Neural progenitor cell (in vitro differentiated cells): ENCODE results near the gene HAAO. TPM values are rescaled to one million over a fixed set of nuclear protein-coding genes. Genes with fewer than 3 reads are reported as not detected.

Source experiments
- DNase-seq: peaks from one replicate; pipeline ENCODE4 v3.0.0-alpha.2; 2016; ENCODE audit warnings: low spot score
- H2AFZ ChIP-seq: fragments of 200-600 bp; sonication (generic); replicated peaks from 2 replicates; pipeline ENCODE4 v1.6.1; 2016; ENCODE audit warnings: antibody characterized with exemption
- H3F3A ChIP-seq: fragments of 200-600 bp; sonication (generic); 2 replicates; pipeline ENCODE4 v1.6.1; 2016; ENCODE audit warnings: antibody characterized with exemption, low read depth
- H3K27ac ChIP-seq: fragments of 200-600 bp; sonication (generic); 2 replicates; pipeline ENCODE4 v1.5.1; 2016; ENCODE audit warnings: mild to moderate bottlenecking
- H3K27me3 ChIP-seq: fragments of 200-600 bp; sonication (generic); 2 replicates; pipeline ENCODE4 v1.6.1; 2016; ENCODE audit warnings: mild to moderate bottlenecking, moderate library complexity
- H3K36me3 ChIP-seq: fragments of 200-600 bp; sonication (generic); 2 replicates; pipeline ENCODE4 v1.5.1; 2016
- H3K4me1 ChIP-seq: fragments of 200-600 bp; sonication (generic); 2 replicates; pipeline ENCODE4 v1.6.1; 2016; ENCODE audit warnings: mixed run types
- H3K4me2 ChIP-seq: fragments of 200-600 bp; sonication (generic); 2 replicates; pipeline ENCODE4 v1.6.1; 2016
- H3K4me3 ChIP-seq: fragments of 200-600 bp; sonication (generic); 2 replicates; pipeline ENCODE4 v1.5.1; 2016
- H3K79me2 ChIP-seq: fragments of 200-600 bp; sonication (generic); 2 replicates; pipeline ENCODE4 v1.6.1; 2016; ENCODE audit warnings: low read depth
- H3K9ac ChIP-seq: fragments of 200-600 bp; sonication (generic); 2 replicates; pipeline ENCODE4 v1.6.1; 2016
- H3K9me3 ChIP-seq: fragments of 200-600 bp; sonication (generic); 2 replicates; pipeline ENCODE4 v1.5.1; 2016; ENCODE audit warnings: low read depth
- H4K20me1 ChIP-seq: fragments of 200-600 bp; sonication (generic); 2 replicates; pipeline ENCODE4 v1.6.1; 2016; ENCODE audit warnings: low read depth
- H3K27ac Mint-ChIP-seq: 3 replicates; pipeline ENCODE4 v1.8.0; 2021; ENCODE audit warnings: mixed read lengths
- H3K27me3 Mint-ChIP-seq: 2 replicates; pipeline ENCODE4 v1.8.0; 2022; ENCODE audit warnings: low read depth, mild to moderate bottlenecking, inconsistent platforms, moderate library complexity, mixed read lengths; ENCODE audit not compliant: insufficient read depth
- H3K36me3 Mint-ChIP-seq: 3 replicates; pipeline ENCODE4 v1.8.0; 2021; ENCODE audit warnings: mixed read lengths
- H3K4me1 Mint-ChIP-seq: 3 replicates; pipeline ENCODE4 v1.8.0; 2021; ENCODE audit warnings: mixed read lengths
- H3K4me3 Mint-ChIP-seq: 3 replicates; pipeline ENCODE4 v1.8.0; 2021; ENCODE audit warnings: mild to moderate bottlenecking, moderate library complexity, mixed read lengths
- H3K9me3 Mint-ChIP-seq: 3 replicates; pipeline ENCODE4 v1.8.0; 2020; ENCODE audit warnings: mixed read lengths
- CTCF ChIP-seq: fragments of 200-600 bp; sonication (generic); IDR thresholded peaks from 2 replicates; pipeline ENCODE4 v1.5.1; 2017; ENCODE audit warnings: antibody characterized with exemption, mild to moderate bottlenecking
- EZH2 ChIP-seq: fragments of 200-600 bp; sonication (generic); IDR thresholded peaks from 2 replicates; pipeline ENCODE4 v1.6.1; 2017; ENCODE audit warnings: antibody characterized with exemption, mild to moderate bottlenecking, moderate library complexity
- EZH2phosphoT487 ChIP-seq: fragments of 200-600 bp; sonication (generic); IDR thresholded peaks from 2 replicates; pipeline ENCODE4 v1.6.1; 2017; ENCODE audit warnings: antibody characterized with exemption
- total RNA-seq: library from RNA; depleted of rRNA; stranded (reverse); fragments of >200 nt; gene quantifications from 2 replicates; pipeline ENCODE4 v1.2.3, GENCODE V29; 2015; ENCODE audit warnings: low replicate concordance

Gene HAAO
- total RNA-seq, 1 donor from 2014 or later: 0.77 TPM

GRCh38 chr2:42781181-42781580 is 11.2 kb downstream of the HAAO start:
- Histone ChIP-seq H3F3A (peaks cover 2% of the 10 kb centered on the region), H3K4me3 (no peak overlapping the region), H3K4me1 (peaks cover 2% of the 10 kb centered on the region), H4K20me1 (no peaks in the 10 kb centered on the region), H2AFZ (no peak overlapping the region), H3K4me2 (no peak overlapping the region), H3K79me2 (no peaks in the 10 kb centered on the region), H3K27ac (no peak overlapping the region), H3K9me3 (peaks cover 30% of the 10 kb centered on the region), H3K27me3 (no peaks in the 10 kb centered on the region), H3K36me3 (peaks cover 6% of the 10 kb centered on the region), H3K9ac (no peak overlapping the region)
- no peak for TF ChIP-seq EZH2
- no peak for TF ChIP-seq CTCF
- no peak for TF ChIP-seq EZH2phosphoT487
- Mint-ChIP-seq H3K4me1 (peaks cover 8% of the 10 kb centered on the region), H3K27me3 (no peaks in the 10 kb centered on the region), H3K27ac (no peak overlapping the region), H3K4me3 (no peak overlapping the region), H3K36me3 (peaks cover 2% of the 10 kb centered on the region), H3K9me3 (peaks cover 31% of the 10 kb centered on the region)
- DNase-seq: no peak

- peaks cover 46% of the 10 kb centered on the region for H3K9me3 Mint-ChIP-seq
- Histone ChIP-seq H3K4me2 (no peak overlapping the region), H3K27ac (no peak overlapping the region), H4K20me1 (no peaks in the 10 kb centered on the region), H3K36me3 (peaks cover 6% of the 10 kb centered on the region), H3K27me3 (no peaks in the 10 kb centered on the region), H3F3A (no peaks in the 10 kb centered on the region), H2AFZ (no peak overlapping the region), H3K79me2 (no peaks in the 10 kb centered on the region), H3K4me3 (no peak overlapping the region), H3K9ac (no peak overlapping the region), H3K9me3 (peaks cover 30% of the 10 kb centered on the region), H3K4me1 (no peaks in the 10 kb centered on the region)
- peaks cover 5% of the 10 kb centered on the region for H3K36me3 Mint-ChIP-seq
- peaks cover 2% of the 10 kb centered on the region for H3K4me1 Mint-ChIP-seq
- DNase-seq: no peak
- no peak overlapping the region for H3K4me3 Mint-ChIP-seq
- H3K27ac Mint-ChIP-seq: no peak overlapping the region
- no peaks in the 10 kb centered on the region for H3K27me3 Mint-ChIP-seq
- TF ChIP-seq CTCF (no peak), EZH2phosphoT487 (no peak), EZH2 (no peak)
Observed at GRCh38 chr2:42777883-42778805, 14.2 kb downstream of the HAAO start.

GRCh38 chr2:42775810-42776209 is 16.6 kb downstream of the HAAO start:
- H3K27me3 Mint-ChIP-seq: no peaks in the 10 kb centered on the region
- TF ChIP-seq CTCF (no peak), EZH2phosphoT487 (no peak), EZH2 (no peak)
- H3K4me1 ChIP-seq: no peaks in the 10 kb centered on the region
- peaks cover 2% of the 10 kb centered on the region for H3K4me1 Mint-ChIP-seq
- no peaks in the 10 kb centered on the region for H3K36me3 ChIP-seq
- H3K79me2 ChIP-seq: no peaks in the 10 kb centered on the region
- no peak overlapping the region for H3K27ac Mint-ChIP-seq
- H3F3A ChIP-seq: no peaks in the 10 kb centered on the region
- peaks cover 35% of the 10 kb centered on the region for H3K9me3 Mint-ChIP-seq
- H3K4me3 Mint-ChIP-seq: no peak overlapping the region
- peaks cover 26% of the 10 kb centered on the region for H3K9me3 ChIP-seq
- no peak overlapping the region for H3K27ac ChIP-seq
- no peak overlapping the region for H3K4me3 ChIP-seq
- H3K36me3 Mint-ChIP-seq: peaks cover 7% of the 10 kb centered on the region
- H3K27me3 ChIP-seq: no peaks in the 10 kb centered on the region
- H2AFZ ChIP-seq: no peak overlapping the region
- no peak overlapping the region for H3K9ac ChIP-seq
- H3K4me2 ChIP-seq: no peak overlapping the region
- DNase-seq: no peak
- no peaks in the 10 kb centered on the region for H4K20me1 ChIP-seq
